Body of pancreas (tissue), 4 donors: ENCODE measurements around the gene G3BP2.

Experiments used
- CTCF ChIP-seq, 7 experiments: fragments of 450-650 bp in 4 of 7; fragments of 200-600 bp in 3 of 7; sonication (generic) in 3 of 7; IDR thresholded peaks; one replicate each; pipeline ENCODE4 v1.5.1; 2016 to 2019; ENCODE audit warnings: antibody characterized with exemption in 7 of 7
- POLR2A ChIP-seq, 3 donors: fragments of 450-650 bp; IDR thresholded peaks; one replicate each; pipeline ENCODE4 v1.6.1; 2016; ENCODE audit warnings: antibody characterized with exemption in 3 of 3, mild to moderate bottlenecking in 2 of 3

GRCh38 chr4:75655562-75655961, 17.6 kb downstream of the G3BP2 start:
- TF ChIP-seq CTCF (IDR thresholded peaks at IDR 0.05), result no peak
- no peak for TF ChIP-seq POLR2A (IDR thresholded peaks at IDR 0.05)
